Left ventricle myocardium inferior (tissue), 1 donor: ENCODE measurements around the gene C2orf68. TPM values are rescaled to one million over a fixed set of nuclear protein-coding genes. Genes with fewer than 3 reads are reported as not detected.
"Not testable (repeated sequence)": the region's sequence is repeated elsewhere in the genome, so short reads cannot be mapped to it uniquely, and the experiment has no call there.

ENCODE experiments used
- DNase-seq: peaks from one replicate; pipeline ENCODE4 v3.0.0-alpha.2; 2020
- H3K27ac ChIP-seq: fragments of 200-600 bp; replicated peaks from 2 replicates; pipeline ENCODE4 v1.8.0; 2021
- H3K27me3 ChIP-seq: fragments of 200-600 bp; 2 replicates; pipeline ENCODE4 v1.8.0; 2021; ENCODE audit warnings: low read depth
- H3K36me3 ChIP-seq: fragments of 200-600 bp; 2 replicates; pipeline ENCODE4 v1.8.0; 2021
- H3K4me1 ChIP-seq: fragments of 200-600 bp; 2 replicates; pipeline ENCODE4 v1.8.0; 2021
- H3K4me3 ChIP-seq: fragments of 200-600 bp; 2 replicates; pipeline ENCODE4 v1.8.0; 2021; ENCODE audit warnings: mild to moderate bottlenecking, moderate library complexity
- H3K9me3 ChIP-seq: fragments of 200-600 bp; replicated peaks from 2 replicates; pipeline ENCODE4 v1.8.0; 2021
- intact Hi-C: fragments of 100-400 bp; cut with micrococcal nuclease; formaldehyde crosslinking; loops from one replicate; pipeline ENCODE4 v1.11.0; 2022
- total RNA-seq: library from RNA; stranded (reverse); fragmentation: NEBNext Ultra II Directional; extraction: Animal tissue kit (Norgen Biotek cat#: 25700); gene quantifications from one replicate; pipeline ENCODE4 v1.2.1, GENCODE V29; 2021
- TF ChIP-seq, protein P1 (sequence below): fragments of 200-600 bp; IDR thresholded peaks from 2 replicates; pipeline ENCODE4 v1.8.0; 2021; ENCODE audit warnings: antibody characterized with exemption, mild to moderate bottlenecking, borderline replicate concordance
- donor health status: DM: no; HTN: yes; CAD: no; lungs with severe emphysema.

C2orf68 gene
- total RNA-seq, 1 donor from 2014 or later = 25.1 TPM

DNA sequence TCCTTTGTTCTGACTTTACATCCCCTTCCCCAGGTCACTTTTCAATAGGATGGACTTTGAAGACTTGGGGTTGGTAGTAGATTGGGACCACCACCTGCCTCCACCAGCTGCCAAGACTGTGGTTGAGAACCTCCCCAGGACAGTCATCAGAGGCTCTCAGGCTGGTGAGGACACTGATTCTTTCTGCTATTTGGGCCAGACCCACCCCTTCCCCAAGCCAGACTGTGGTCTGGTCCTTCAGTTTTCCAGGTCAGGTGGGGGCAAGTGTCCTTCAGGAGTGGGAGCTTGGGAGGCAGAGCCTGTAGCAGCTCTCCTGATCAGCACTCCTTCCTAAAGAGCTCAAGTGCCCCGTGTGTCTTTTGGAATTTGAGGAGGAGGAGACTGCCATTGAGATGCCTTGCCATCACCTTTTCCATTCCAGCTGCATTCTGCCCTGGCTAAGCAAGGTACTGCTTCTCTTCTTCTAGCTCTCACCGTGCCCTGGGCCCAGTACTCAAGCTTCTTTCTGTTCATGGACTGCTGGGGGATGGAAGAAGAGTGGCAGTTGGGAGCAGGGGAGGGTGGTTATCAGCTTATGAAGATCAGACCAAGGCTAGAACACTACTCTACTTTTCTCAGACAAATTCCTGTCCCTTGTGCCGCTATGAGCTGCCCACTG, 15.3 kb downstream of the C2orf68 start:
- Histone ChIP-seq H3K36me3 (peaks cover 33% of the 10 kb centered on the region), H3K4me3 (peak overlapping the region; percentile 91), H3K27me3 (no peaks in the 10 kb centered on the region), H3K27ac (peak overlapping the region; percentile 93), H3K9me3 (no peaks in the 10 kb centered on the region), H3K4me1 (peaks cover 55% of the 10 kb centered on the region)
- intact Hi-C loops = no loop called here
- TF ChIP-seq, protein P1, sequence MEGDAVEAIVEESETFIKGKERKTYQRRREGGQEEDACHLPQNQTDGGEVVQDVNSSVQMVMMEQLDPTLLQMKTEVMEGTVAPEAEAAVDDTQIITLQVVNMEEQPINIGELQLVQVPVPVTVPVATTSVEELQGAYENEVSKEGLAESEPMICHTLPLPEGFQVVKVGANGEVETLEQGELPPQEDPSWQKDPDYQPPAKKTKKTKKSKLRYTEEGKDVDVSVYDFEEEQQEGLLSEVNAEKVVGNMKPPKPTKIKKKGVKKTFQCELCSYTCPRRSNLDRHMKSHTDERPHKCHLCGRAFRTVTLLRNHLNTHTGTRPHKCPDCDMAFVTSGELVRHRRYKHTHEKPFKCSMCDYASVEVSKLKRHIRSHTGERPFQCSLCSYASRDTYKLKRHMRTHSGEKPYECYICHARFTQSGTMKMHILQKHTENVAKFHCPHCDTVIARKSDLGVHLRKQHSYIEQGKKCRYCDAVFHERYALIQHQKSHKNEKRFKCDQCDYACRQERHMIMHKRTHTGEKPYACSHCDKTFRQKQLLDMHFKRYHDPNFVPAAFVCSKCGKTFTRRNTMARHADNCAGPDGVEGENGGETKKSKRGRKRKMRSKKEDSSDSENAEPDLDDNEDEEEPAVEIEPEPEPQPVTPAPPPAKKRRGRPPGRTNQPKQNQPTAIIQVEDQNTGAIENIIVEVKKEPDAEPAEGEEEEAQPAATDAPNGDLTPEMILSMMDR = no peak
- DNase-seq = no peak

DNA sequence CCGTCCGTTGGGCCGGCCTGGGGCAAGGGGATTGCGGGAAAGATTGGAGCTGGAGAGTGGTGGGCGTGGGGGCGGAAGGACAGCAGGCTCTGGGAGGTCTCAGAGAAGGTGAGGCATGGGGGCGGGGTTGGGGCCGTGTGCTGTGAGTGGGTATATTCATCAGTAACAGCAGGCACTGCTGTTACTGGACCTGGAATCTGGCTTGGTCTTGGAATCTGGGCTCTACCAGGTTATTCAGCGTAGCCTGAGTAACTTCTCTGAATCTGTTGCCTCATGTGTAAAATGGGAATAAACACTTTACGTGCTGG, 15.9 kb downstream of the C2orf68 start:
- DNase-seq = no peak
- intact Hi-C loops = no loop called here
- no peaks in the 10 kb centered on the region for H3K27me3 ChIP-seq
- TF ChIP-seq, protein P1 = no peak
- H3K9me3 ChIP-seq = no peaks in the 10 kb centered on the region
- peaks cover 33% of the 10 kb centered on the region for H3K36me3 ChIP-seq
- peak overlapping the region; percentile 91 for H3K4me3 ChIP-seq
- H3K27ac ChIP-seq = peak overlapping the region; percentile 93
- H3K4me1 ChIP-seq = peaks cover 55% of the 10 kb centered on the region

DNA sequence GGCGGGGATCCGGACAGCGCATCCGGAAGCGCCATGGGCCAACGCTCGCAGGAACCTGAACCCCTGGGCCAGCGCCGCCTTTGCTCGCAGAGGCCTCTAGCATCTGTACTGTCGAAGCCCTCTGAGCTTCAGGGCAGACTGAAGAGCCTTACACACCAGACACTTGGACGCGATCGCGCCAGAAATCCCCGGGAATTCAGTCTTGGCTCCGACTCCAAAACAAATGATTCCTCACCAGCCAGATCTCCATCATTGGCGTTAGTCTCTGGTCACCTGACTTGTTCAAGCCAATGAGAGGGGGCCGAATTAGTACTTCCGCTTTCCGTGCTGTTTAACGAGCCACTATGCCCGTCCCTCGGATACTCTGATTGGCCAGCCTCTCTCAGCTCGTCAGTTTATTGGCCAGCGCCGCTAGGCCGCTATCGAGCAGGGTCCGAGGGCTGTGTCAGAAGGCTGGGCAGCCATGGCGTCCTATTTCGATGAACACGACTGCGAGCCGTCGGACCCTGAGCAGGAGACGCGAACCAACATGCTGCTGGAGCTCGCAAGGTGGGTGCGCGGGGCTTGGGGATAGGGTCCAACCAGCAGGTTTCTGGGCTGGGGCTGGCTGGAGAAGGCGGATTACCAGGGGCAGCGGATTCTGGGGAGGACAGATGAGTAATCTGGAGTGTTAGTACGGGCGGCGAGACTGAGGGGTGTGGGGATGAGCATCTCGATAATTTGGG, 16.4 kb downstream of the C2orf68 start, which contains the start of gene RNF181:
TSS of gene RNF181 (plus strand) at position 445 of the 725 bp plus-strand sequence. CDS start at position 464, 19 bp downstream.
- Histone ChIP-seq H3K36me3 (peaks cover 31% of the 10 kb centered on the region), H3K4me3 (peak within 1 kb of the TSS; percentile 91), H3K9me3 (no peaks in the 10 kb centered on the region), H3K4me1 (peaks cover 59% of the 10 kb centered on the region), H3K27ac (peak within 1 kb of the TSS; percentile 93), H3K27me3 (no peaks in the 10 kb centered on the region)
- intact Hi-C loops = no loop called here
- TF ChIP-seq, protein P1 = no peak
- DNase-seq = peak; percentile 93

DNA sequence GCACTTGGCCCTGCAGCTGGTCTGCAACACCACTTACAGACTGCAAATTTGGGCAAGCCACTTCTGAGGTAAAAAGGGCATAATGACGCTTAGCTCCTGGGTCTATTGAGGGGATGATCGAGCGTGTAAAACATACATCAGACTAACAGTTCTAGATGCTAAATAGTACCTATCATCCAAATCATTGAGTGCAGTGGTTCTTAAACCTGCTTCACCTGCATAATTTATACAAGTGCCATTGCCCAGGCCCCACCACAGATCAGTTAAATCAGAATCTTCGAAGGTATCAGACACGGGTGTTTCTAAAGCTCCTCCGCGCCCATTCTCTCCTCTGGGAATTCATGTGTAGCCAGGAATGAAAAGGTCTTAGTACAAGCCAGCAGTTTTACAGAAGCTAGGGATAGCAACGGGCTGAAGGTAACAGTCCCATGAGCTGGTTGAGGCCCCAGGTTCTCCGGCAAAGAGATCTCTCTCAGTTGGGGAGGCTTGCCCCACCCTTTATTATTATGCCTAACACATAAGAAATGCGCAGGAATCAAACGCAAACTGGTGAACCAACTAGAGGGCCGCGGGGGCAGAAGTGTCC, 17.1 kb downstream of the C2orf68 start:
- H3K36me3 ChIP-seq = peaks cover 29% of the 10 kb centered on the region
- no peaks in the 10 kb centered on the region for H3K9me3 ChIP-seq
- peaks cover 65% of the 10 kb centered on the region for H3K4me1 ChIP-seq
- TF ChIP-seq, protein P1 = no peak
- H3K27me3 ChIP-seq = no peaks in the 10 kb centered on the region
- peak overlapping the region; percentile 93 for H3K27ac ChIP-seq
- intact Hi-C loops = no loop called here
- no peak for DNase-seq
- peak overlapping the region; percentile 91 for H3K4me3 ChIP-seq

DNA sequence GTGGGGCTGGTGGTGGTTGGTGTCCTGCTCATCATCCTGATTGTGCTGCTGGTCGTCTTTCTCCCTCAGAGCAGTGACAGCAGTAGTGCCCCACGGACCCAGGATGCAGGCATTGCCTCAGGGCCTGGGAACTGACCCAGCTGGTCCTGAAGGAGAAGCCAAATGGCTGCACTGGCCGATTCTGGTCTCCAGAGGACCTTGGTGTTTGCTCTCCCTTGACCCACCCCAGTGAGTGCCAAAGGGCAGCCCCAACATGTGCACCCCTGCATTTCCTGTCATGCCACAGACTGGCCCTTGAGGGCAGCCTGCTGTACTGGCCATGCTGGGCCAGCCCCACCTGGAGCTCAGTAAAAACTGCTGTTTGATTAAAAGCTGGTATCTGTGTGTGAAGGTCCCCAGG, 18.8 kb downstream of the C2orf68 start:
- no peaks in the 10 kb centered on the region for H3K27me3 ChIP-seq
- TF ChIP-seq, protein P1 = no peak
- no peak overlapping the region for H3K27ac ChIP-seq
- H3K4me1 ChIP-seq = peaks cover 83% of the 10 kb centered on the region
- intact Hi-C loops = no loop called here
- DNase-seq = no peak
- peaks cover 13% of the 10 kb centered on the region for H3K36me3 ChIP-seq
- no peak overlapping the region for H3K4me3 ChIP-seq
- no peaks in the 10 kb centered on the region for H3K9me3 ChIP-seq

DNA sequence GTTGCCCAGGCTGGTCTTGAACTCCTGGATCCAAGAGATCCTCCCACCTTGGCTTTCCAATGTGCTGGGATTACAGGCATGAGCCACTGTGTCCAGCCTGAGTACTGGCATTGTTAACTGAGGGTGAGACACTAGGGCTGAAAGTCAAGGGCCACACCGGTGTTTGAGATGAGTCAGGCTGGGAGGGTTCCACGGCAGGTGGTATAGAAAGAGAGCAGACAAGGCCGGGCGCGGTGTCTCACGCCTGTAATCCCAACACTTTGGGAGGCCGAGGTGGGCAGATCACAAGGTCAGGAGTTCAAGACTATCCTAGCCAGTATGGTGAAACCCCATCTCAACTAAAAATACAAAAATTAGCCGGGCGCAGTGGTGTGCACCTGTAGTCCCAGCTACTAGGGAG, 19.6 kb downstream of the C2orf68 start:
- DNase-seq, H3K4me3 ChIP-seq, H3K36me3 ChIP-seq, intact Hi-C loops, H3K27me3 ChIP-seq, H3K9me3 ChIP-seq: not testable (repeated sequence)
- Histone ChIP-seq H3K4me1 (peaks cover 85% of the 10 kb centered on the region), H3K27ac (peak overlapping the region; percentile 94)
